Endothelial cell of umbilical vein (primary cell): ENCODE measurements around the gene GJA1. TPM values are rescaled to one million over a fixed set of nuclear protein-coding genes. Genes with fewer than 3 reads are reported as not detected.

Experiments
- BruUV-seq: library from RNA; stranded (reverse); fragments of 400-500 nt; replicated peaks from 2 replicates; lab custom pipeline; 2021; lab: Mats Ljungman, UMichigan
- CTCF ChIA-PET: fragments of 300-600, 350-600 bp; sonication (Branson Sonifier 250); formaldehyde crosslinking; loops from one replicate; lab custom pipeline; 2021; ENCODE audit warnings: antibody characterized with exemption, inconsistent platforms; lab: Charles Lee
- POLR2A ChIA-PET: fragments of 300-600, 350-600 bp; sonication (Branson Sonifier 250); formaldehyde crosslinking; loops from one replicate; lab custom pipeline; 2021; ENCODE audit warnings: antibody characterized with exemption, inconsistent platforms; lab: Charles Lee
- DNase-seq: peaks from one replicate; pipeline ENCODE4 v3.0.0-alpha.2; 2011; ENCODE audit warnings: low read depth, low spot score
- FAIRE-seq: peaks from 2 replicates; lab custom pipeline; 2011; peaks lifted over from hg19 to GRCh38; lab: Jason Lieb, UNC
- H2AFZ ChIP-seq: 2 replicates; pipeline ENCODE4 v1.6.0; 2012; ENCODE audit warnings: low read depth, low read length, control low read depth, inconsistent platforms
- H3K27ac ChIP-seq: 2 replicates; pipeline ENCODE4 v1.5.1; 2011; ENCODE audit warnings: low read depth, mild to moderate bottlenecking, control low read depth, low read length, moderate library complexity; ENCODE audit not compliant: insufficient read depth
- H3K27me3 ChIP-seq, 2 experiments: 2 replicates each; pipeline versions ENCODE4 v1.6.0 to v1.6.1; 2011; ENCODE audit warnings: low read length in 2 of 2, mixed read lengths in 1 of 2; ENCODE audit not compliant: control insufficient read depth in 2 of 2, insufficient read depth in 2 of 2
- H3K36me3 ChIP-seq, 2 experiments: 2 replicates in 1 of 2; 3 replicates in 1 of 2; pipeline ENCODE4 v1.5.1; 2011; ENCODE audit warnings: low read length in 2 of 2, mild to moderate bottlenecking in 1 of 2, moderate library complexity in 1 of 2; ENCODE audit not compliant: control insufficient read depth in 2 of 2, insufficient read depth in 2 of 2; ENCODE audit errors: extremely low read depth in 1 of 2
- H3K4me1 ChIP-seq: 3 replicates; pipeline ENCODE4 v1.5.1; 2011; ENCODE audit warnings: mild to moderate bottlenecking, low read length; ENCODE audit not compliant: control insufficient read depth, insufficient read depth; ENCODE audit errors: extremely low read depth
- H3K4me2 ChIP-seq: 2 replicates; pipeline ENCODE4 v1.6.1; 2011; ENCODE audit warnings: low read length, control low read depth, mixed read lengths; ENCODE audit not compliant: insufficient read depth
- H3K4me3 ChIP-seq, 3 experiments: fragments of 200-600 bp in 1 of 3; sonication (generic), shearing (Covaris generic) in 1 of 3; replicated peaks in 1 of 3; 2 replicates each; pipeline ENCODE4 v1.5.1; 2011 to 2016; ENCODE audit warnings: control low read depth in 3 of 3, low read length in 3 of 3, mild to moderate bottlenecking in 2 of 3, inconsistent platforms in 1 of 3, low read depth in 1 of 3, moderate library complexity in 1 of 3; ENCODE audit not compliant: insufficient read depth in 1 of 3
- H3K79me2 ChIP-seq: 2 replicates; pipeline ENCODE4 v1.6.0; 2012; ENCODE audit warnings: low read length, inconsistent platforms; ENCODE audit not compliant: control insufficient read depth, insufficient read depth
- H3K9ac ChIP-seq: replicated peaks from 2 replicates; pipeline ENCODE3; 2011; ENCODE audit warnings: low read length, control low read depth; ENCODE audit not compliant: insufficient read depth; ENCODE audit errors: extremely low read depth
- H3K9me1 ChIP-seq: replicated peaks from 3 replicates; pipeline ENCODE4 v1.6.0; 2011; ENCODE audit warnings: mild to moderate bottlenecking, low read length; ENCODE audit not compliant: control insufficient read depth, insufficient read depth; ENCODE audit errors: extremely low read depth
- H3K9me3 ChIP-seq: replicated peaks from 2 replicates; pipeline ENCODE4 v1.5.1; 2012; ENCODE audit warnings: low read length, inconsistent platforms; ENCODE audit not compliant: control insufficient read depth, insufficient read depth
- H4K20me1 ChIP-seq: replicated peaks from 2 replicates; pipeline ENCODE3; 2011; ENCODE audit warnings: mild to moderate bottlenecking, low read length; ENCODE audit not compliant: control insufficient read depth, insufficient read depth; ENCODE audit errors: extremely low read depth
- EZH2 ChIP-seq: IDR thresholded peaks from 2 replicates; pipeline ENCODE4 v1.6.1; 2012; ENCODE audit warnings: borderline replicate concordance, low read depth, mild to moderate bottlenecking, moderate library complexity, low read length, inconsistent platforms; ENCODE audit not compliant: severe bottlenecking
- FOS ChIP-seq: IDR thresholded peaks from 2 replicates; pipeline ENCODE4 v1.6.1; 2011; ENCODE audit warnings: mild to moderate bottlenecking, low read length, moderate library complexity, borderline replicate concordance; ENCODE audit not compliant: insufficient read depth
- GATA2 ChIP-seq: IDR thresholded peaks from 2 replicates; pipeline ENCODE4 v1.7.0; 2011; ENCODE audit warnings: low read depth, mild to moderate bottlenecking, moderate library complexity, mixed read lengths, low read length; ENCODE audit not compliant: insufficient read length, insufficient read depth
- JUN ChIP-seq: IDR thresholded peaks from 2 replicates; pipeline ENCODE4 v1.6.1; 2011; ENCODE audit warnings: borderline replicate concordance, low read depth; ENCODE audit not compliant: insufficient read length, insufficient read depth
- MAX ChIP-seq: IDR thresholded peaks from 2 replicates; pipeline ENCODE4 v1.6.1; 2011; ENCODE audit not compliant: insufficient read depth, insufficient read length
- MYC ChIP-seq: IDR thresholded peaks from one replicate; pipeline ENCODE4 v1.6.1; 2011; ENCODE audit warnings: mild to moderate bottlenecking, low read depth, low read length
- POLR2A ChIP-seq: IDR thresholded peaks from 2 replicates; pipeline ENCODE4 v1.6.1; 2012; ENCODE audit warnings: low read depth, mild to moderate bottlenecking, control low read depth, low read length
- POLR2AphosphoS5 ChIP-seq: IDR thresholded peaks from 2 replicates; pipeline ENCODE4 v1.6.1; 2012; ENCODE audit warnings: low read depth, mild to moderate bottlenecking, control low read depth, low read length, moderate library complexity; ENCODE audit not compliant: insufficient read depth
- dilution Hi-C: fragments of 300-500 bp; cut with MboI; formaldehyde crosslinking; loops from one replicate; pipeline ENCODE4 v1.15.0; 2019; ENCODE audit warnings: low sequenced_read_pairs; ENCODE audit not compliant: extremely low pct_ligation_motif_present
- intact Hi-C: fragments of 100-400 bp; cut with micrococcal nuclease; formaldehyde crosslinking; loops from one replicate; pipeline ENCODE4 v1.10.0; 2022
- polyA plus RNA-seq, 4 experiments: library from polyadenylated mRNA; depleted of rRNA in 3 of 4; stranded (reverse) in 3 of 4; unstranded in 1 of 4; fragments of >200 nt; gene quantifications; 2 replicates each; pipeline versions ENCODE4 v1.2.1 to v1.2.3, GENCODE V29; 2011 to 2012; ENCODE audit warnings: missing spikeins in 1 of 4
- total RNA-seq: library from RNA; stranded (reverse); gene quantifications from 2 replicates; pipeline ENCODE4 v1.2.3, GENCODE V29; 2021
- TF ChIP-seq, protein P1 (sequence below), 2 donors: IDR thresholded peaks; 1 replicate in 1 of 2; 2 replicates in 1 of 2; pipeline ENCODE4 v1.5.1; 2011; ENCODE audit warnings: low read length in 2 of 2, mild to moderate bottlenecking in 2 of 2, moderate library complexity in 2 of 2, control low read depth in 1 of 2, inconsistent platforms in 1 of 2, low read depth in 1 of 2; ENCODE audit not compliant: insufficient read depth in 1 of 2; ENCODE audit errors: extremely low read depth in 1 of 2

The GJA1 gene
- total and polyA plus RNA-seq, 2 donors (not counting 3 experiments of a cell fraction or from before 2014, with no cell fraction given) = 185 to 235 TPM

- Histone ChIP-seq H3K79me2 (peaks cover 70% of the 10 kb centered on the region), H3K4me1 (peaks cover 31% of the 10 kb centered on the region), H3K9ac (peak overlapping the region; percentile 99), H3K27ac (peak overlapping the region; percentile 99), H3K27me3 (no peaks in the 10 kb centered on the region), H3K9me1 (no peaks in the 10 kb centered on the region), H3K4me2 (peak overlapping the region; percentile 99), H3K9me3 (no peaks in the 10 kb centered on the region), H2AFZ (no peak overlapping the region), H3K4me3 (peak overlapping the region; percentile 94 to 100 (median 100)), H4K20me1 (no peaks in the 10 kb centered on the region), H3K36me3 (no peaks in the 10 kb centered on the region)
- BruUV-seq = no TSS peak
- dilution Hi-C loops = loop anchor here (10.0 kb wide), 1 partner anchor 228 kb away; no protein-coding TSS in a partner anchor
- peak; percentile 37 for FAIRE-seq
- intact Hi-C loops = loop anchor here (1.0 to 10.0 kb wide), 8 partner anchors 46 to 1098 kb away; partner anchors contain the start of genes HSF2, SERINC1 and TBC1D32
- TF ChIP-seq, protein P1, sequence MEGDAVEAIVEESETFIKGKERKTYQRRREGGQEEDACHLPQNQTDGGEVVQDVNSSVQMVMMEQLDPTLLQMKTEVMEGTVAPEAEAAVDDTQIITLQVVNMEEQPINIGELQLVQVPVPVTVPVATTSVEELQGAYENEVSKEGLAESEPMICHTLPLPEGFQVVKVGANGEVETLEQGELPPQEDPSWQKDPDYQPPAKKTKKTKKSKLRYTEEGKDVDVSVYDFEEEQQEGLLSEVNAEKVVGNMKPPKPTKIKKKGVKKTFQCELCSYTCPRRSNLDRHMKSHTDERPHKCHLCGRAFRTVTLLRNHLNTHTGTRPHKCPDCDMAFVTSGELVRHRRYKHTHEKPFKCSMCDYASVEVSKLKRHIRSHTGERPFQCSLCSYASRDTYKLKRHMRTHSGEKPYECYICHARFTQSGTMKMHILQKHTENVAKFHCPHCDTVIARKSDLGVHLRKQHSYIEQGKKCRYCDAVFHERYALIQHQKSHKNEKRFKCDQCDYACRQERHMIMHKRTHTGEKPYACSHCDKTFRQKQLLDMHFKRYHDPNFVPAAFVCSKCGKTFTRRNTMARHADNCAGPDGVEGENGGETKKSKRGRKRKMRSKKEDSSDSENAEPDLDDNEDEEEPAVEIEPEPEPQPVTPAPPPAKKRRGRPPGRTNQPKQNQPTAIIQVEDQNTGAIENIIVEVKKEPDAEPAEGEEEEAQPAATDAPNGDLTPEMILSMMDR (IDR thresholded peaks at IDR 0.05; ENCODE audit: extremely low read depth in 1 of 2, insufficient read depth in 1 of 2, low read depth in 1 of 2, low read length in 2 of 2) = no peak
- peak; percentile 60 for TF ChIP-seq POLR2A
- TF ChIP-seq MYC = no peak
- peak; percentile 51 for TF ChIP-seq POLR2AphosphoS5
- peak; percentile 70 for TF ChIP-seq GATA2
- TF ChIP-seq JUN = no peak
- TF ChIP-seq EZH2 = no peak
- no peak for TF ChIP-seq MAX
- TF ChIP-seq FOS = peak; percentile 38
- DNase-seq = peak; percentile 82
- ChIA-PET CTCF (interaction anchor here (0.9 to 6.3 kb wide), 10 partner anchors 14 to 747 kb away, joined by 3 to 85 read pairs (median 5); no protein-coding TSS in a partner anchor), POLR2A (interaction anchor here (0.6 to 4.6 kb wide), 7 partner anchors 78 to 414 kb away, joined by 3 to 94 read pairs (median 5); no protein-coding TSS in a partner anchor)
These were observed 1.8 kb downstream of the GJA1 start for GRCh38 chr6:121436960-121437850.
